OCI-LY3 (cell line): ENCODE measurements around the gene PCBP3.

ENCODE experiments used
- H2AFZ ChIP-seq: fragments of 200-600, 300-600 bp; shearing (Covaris generic); 2 replicates; pipeline ENCODE4 v1.6.0; 2014; ENCODE audit warnings: antibody characterized with exemption, low read depth, low read length
- H3K27ac ChIP-seq: fragments of 200-600, 300-600 bp; sonication (generic); 2 replicates; pipeline ENCODE4 v1.5.1; 2014; ENCODE audit warnings: mild to moderate bottlenecking, low read length, moderate library complexity, mixed read lengths
- H3K27me3 ChIP-seq: fragments of 200-600, 300-600 bp; sonication (generic); 2 replicates; pipeline ENCODE4 v1.6.1; 2014; ENCODE audit warnings: low read depth, low read length, mixed read lengths
- H3K36me3 ChIP-seq: fragments of 200-600, 300-600 bp; sonication (generic); replicated peaks from 2 replicates; pipeline ENCODE3; 2014; ENCODE audit warnings: low read depth, low read length, mixed read lengths
- H3K4me1 ChIP-seq: fragments of 300-600, 200-600 bp; sonication (generic); 2 replicates; pipeline ENCODE4 v1.6.1; 2014; ENCODE audit warnings: low read length, mixed read lengths
- H3K4me2 ChIP-seq: fragments of 200-600, 300-600 bp; sonication (generic); 2 replicates; pipeline ENCODE4 v1.6.1; 2014; ENCODE audit warnings: low read length, mixed read lengths
- H3K4me3 ChIP-seq: fragments of 300-600, 200-600 bp; sonication (generic); 2 replicates; pipeline ENCODE4 v1.5.1; 2014; ENCODE audit warnings: antibody characterized with exemption, mild to moderate bottlenecking, low read length, moderate library complexity
- H3K79me2 ChIP-seq: fragments of 300-600, 200-600 bp; shearing (Covaris generic); 2 replicates; pipeline ENCODE4 v1.6.1; 2014; ENCODE audit warnings: mild to moderate bottlenecking, low read length, mixed read lengths
- H3K9ac ChIP-seq: fragments of 300-600, 200-600 bp; shearing (Covaris generic); 2 replicates; pipeline ENCODE4 v1.6.0; 2014; ENCODE audit warnings: mild to moderate bottlenecking, low read length, moderate library complexity
- H3K9me3 ChIP-seq: fragments of 200-600, 300-600 bp; shearing (Covaris generic); 2 replicates; pipeline ENCODE4 v1.6.1; 2014; ENCODE audit warnings: low read length, mixed read lengths; ENCODE audit not compliant: insufficient read depth
- H4K20me1 ChIP-seq: fragments of 200-600, 300-600 bp; sonication (generic); 2 replicates; pipeline ENCODE4 v1.6.1; 2016; ENCODE audit warnings: low read length, mixed read lengths; ENCODE audit not compliant: insufficient read depth
- EZH2phosphoT487 ChIP-seq: fragments of 200-600 bp; shearing (Covaris generic); IDR thresholded peaks from 2 replicates; pipeline ENCODE4 v1.6.1; 2018; ENCODE audit warnings: antibody characterized with exemption, mixed run types, low read depth
- TF ChIP-seq, protein P1 (sequence below): fragments of 200-600, 300-600 bp; sonication (generic); IDR thresholded peaks from 2 replicates; pipeline ENCODE4 v1.5.1; 2014; ENCODE audit warnings: antibody characterized with exemption, low read length, low read depth

The PCBP3 gene

DNA sequence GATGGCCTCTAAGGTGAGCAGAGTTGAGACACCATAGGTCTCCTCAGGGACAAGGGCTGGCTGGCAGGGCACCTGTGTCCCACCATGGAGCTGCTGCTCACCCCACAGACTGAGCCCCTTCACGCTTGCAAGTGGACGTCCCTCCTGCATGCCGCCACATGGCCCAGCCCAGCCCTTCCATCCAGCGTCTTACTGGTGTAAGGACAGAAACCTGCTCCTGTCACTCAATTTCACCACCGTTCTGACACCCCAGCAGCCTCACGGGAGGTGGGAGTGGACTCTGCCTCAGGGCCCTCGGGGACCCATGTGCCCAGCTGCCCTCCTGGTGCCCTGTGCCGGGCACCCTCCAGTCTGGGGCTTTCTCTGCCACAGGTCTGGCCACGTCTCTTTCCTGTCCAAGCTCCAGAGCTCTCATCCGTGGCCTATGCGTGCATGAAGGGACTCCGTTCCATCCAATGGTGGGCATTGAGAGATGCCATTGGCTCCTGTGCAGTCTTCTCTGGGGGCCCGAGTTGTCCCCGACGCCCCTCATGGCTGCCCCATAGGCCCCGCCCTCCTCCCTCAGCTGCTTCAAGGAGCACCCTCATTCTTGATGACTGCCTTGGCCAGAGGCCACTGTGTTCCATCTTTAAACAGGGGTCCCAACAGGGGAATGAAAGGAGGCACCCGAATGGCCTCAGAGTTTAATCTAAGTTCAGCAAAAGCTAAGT, 295.4 kb downstream of the PCBP3 start:
- TF ChIP-seq, protein P1, sequence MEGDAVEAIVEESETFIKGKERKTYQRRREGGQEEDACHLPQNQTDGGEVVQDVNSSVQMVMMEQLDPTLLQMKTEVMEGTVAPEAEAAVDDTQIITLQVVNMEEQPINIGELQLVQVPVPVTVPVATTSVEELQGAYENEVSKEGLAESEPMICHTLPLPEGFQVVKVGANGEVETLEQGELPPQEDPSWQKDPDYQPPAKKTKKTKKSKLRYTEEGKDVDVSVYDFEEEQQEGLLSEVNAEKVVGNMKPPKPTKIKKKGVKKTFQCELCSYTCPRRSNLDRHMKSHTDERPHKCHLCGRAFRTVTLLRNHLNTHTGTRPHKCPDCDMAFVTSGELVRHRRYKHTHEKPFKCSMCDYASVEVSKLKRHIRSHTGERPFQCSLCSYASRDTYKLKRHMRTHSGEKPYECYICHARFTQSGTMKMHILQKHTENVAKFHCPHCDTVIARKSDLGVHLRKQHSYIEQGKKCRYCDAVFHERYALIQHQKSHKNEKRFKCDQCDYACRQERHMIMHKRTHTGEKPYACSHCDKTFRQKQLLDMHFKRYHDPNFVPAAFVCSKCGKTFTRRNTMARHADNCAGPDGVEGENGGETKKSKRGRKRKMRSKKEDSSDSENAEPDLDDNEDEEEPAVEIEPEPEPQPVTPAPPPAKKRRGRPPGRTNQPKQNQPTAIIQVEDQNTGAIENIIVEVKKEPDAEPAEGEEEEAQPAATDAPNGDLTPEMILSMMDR: no peak
- TF ChIP-seq EZH2phosphoT487: no peak
- H3K9ac ChIP-seq: no peak overlapping the region
- no peak overlapping the region for H3K4me3 ChIP-seq
- no peaks in the 10 kb centered on the region for H4K20me1 ChIP-seq
- H2AFZ ChIP-seq: no peak overlapping the region
- H3K27me3 ChIP-seq: no peaks in the 10 kb centered on the region
- H3K9me3 ChIP-seq: no peaks in the 10 kb centered on the region
- no peak overlapping the region for H3K27ac ChIP-seq
- peaks cover 11% of the 10 kb centered on the region for H3K4me1 ChIP-seq
- H3K4me2 ChIP-seq: no peak overlapping the region
- H3K79me2 ChIP-seq: no peaks in the 10 kb centered on the region
- no peaks in the 10 kb centered on the region for H3K36me3 ChIP-seq

DNA sequence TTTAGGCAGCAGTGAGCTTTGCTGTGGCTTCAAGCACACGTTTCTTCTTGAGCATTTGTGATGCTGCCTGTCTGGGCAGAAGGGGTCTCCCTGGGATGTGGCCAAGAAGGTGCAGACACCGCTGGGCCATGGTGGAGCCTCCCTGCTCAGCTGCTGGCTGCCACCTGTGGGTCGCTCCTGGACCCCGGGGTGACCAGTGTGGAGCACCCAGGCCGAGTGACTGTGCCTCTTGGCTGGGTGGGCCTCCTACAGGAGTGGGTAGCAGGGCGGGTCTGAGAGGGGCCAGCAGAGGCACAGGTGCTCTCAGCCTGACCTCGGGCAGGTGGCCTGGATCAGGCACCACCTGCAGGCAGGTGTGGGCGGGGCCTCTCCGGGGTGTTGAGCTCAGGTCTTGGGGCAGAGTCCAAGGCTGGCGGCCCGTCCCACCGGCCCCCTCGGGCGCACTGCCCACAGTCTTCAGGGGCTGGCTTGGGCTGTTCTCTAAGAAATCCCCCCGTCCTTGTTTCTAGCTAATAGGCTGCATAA, 296.1 kb downstream of the PCBP3 start:
- Histone ChIP-seq H3K4me3 (no peak overlapping the region), H3K4me1 (peaks cover 5% of the 10 kb centered on the region; the same call in 1 of the 2 replicates), H3K27me3 (no peaks in the 10 kb centered on the region), H3K27ac (no peak overlapping the region), H3K4me2 (no peak overlapping the region), H3K36me3 (no peaks in the 10 kb centered on the region), H4K20me1 (no peaks in the 10 kb centered on the region), H2AFZ (no peak overlapping the region), H3K9ac (no peak overlapping the region), H3K79me2 (no peaks in the 10 kb centered on the region), H3K9me3 (no peaks in the 10 kb centered on the region)
- TF ChIP-seq, protein P1: no peak
- TF ChIP-seq EZH2phosphoT487: no peak

DNA sequence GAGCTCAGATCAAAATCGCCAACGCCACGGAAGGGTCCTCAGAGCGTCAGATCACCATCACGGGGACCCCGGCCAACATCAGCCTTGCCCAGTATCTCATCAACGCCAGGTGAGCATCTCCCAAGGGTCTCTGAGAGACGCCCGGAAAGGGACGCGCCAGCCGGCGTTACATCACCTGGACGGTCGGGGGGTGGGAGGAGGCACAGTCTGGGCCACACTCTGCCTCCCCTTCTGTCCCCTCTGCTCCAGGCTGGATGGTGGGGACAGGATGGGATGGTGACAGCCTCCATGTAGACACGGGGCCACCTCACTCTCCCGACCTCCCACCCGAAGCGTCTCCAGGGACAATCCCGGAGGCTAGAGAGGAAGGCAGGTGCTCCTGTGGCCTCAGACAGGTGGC, 296.6 kb downstream of the PCBP3 start:
- H3K79me2 ChIP-seq: no peaks in the 10 kb centered on the region
- H2AFZ ChIP-seq: no peak overlapping the region
- H3K27me3 ChIP-seq: no peaks in the 10 kb centered on the region
- TF ChIP-seq, protein P1: no peak
- TF ChIP-seq EZH2phosphoT487: no peak
- no peak overlapping the region for H3K27ac ChIP-seq
- no peaks in the 10 kb centered on the region for H3K9me3 ChIP-seq
- peaks cover 3% of the 10 kb centered on the region; the same call in 1 of the 2 replicates for H3K4me1 ChIP-seq
- no peak overlapping the region for H3K4me2 ChIP-seq
- H4K20me1 ChIP-seq: no peaks in the 10 kb centered on the region
- H3K4me3 ChIP-seq: no peak overlapping the region
- H3K9ac ChIP-seq: no peak overlapping the region
- H3K36me3 ChIP-seq: no peaks in the 10 kb centered on the region

- Histone ChIP-seq H3K36me3 (no peaks in the 10 kb centered on the region), H3K27ac (no peak overlapping the region), H3K27me3 (no peaks in the 10 kb centered on the region), H3K9ac (no peak overlapping the region), H2AFZ (no peak overlapping the region), H3K4me1 (no peaks in the 10 kb centered on the region), H3K9me3 (no peaks in the 10 kb centered on the region), H3K79me2 (no peaks in the 10 kb centered on the region), H3K4me3 (no peak overlapping the region), H3K4me2 (no peak overlapping the region), H4K20me1 (no peaks in the 10 kb centered on the region)
- TF ChIP-seq, protein P1: no peak
- no peak for TF ChIP-seq EZH2phosphoT487
These were observed 297.3 kb downstream of the PCBP3 start for GRCh38 chr21:45940621-45941337.
